Measurements from ENCODE around the gene CFAP65.

The CFAP65 gene

DNA sequence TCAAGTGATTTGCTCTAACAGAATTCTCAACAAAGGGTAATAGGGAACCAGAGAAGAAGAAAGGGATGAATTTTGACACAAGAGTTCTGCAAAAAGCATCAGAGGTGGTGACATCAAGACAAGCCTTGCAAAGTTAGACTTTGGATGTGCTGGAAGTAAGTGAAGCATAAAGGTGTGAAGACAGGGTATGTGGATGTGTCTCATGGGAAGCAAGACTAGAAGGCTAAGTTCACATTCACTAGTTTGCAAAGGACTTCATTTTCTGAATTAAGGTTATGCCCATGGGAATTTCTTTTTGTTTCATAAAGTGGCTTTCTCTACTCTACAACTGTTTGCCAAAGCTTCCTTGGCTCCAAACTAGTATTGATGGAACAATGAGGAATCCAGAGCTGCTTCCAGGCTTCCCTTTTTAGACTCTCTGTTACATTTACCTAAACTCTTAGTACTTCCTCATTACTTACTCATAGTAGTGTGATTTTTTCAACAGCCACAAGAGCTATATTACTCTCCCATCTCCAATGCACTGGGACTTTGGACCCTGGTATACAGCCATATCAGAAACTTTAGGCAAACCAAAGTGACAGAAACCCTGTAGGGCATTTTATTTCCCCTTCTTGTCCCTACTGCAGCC is 40.5 kb upstream of the CFAP65 start:
- Histone ChIP-seq H3K27ac (ENCODE audit: insufficient read depth, low read length, poor library complexity, severe bottlenecking) (no peak overlapping the region), H3K4me1 (ENCODE audit: control insufficient read depth, insufficient read depth, low read length, poor library complexity, severe bottlenecking) (no peaks in the 10 kb centered on the region), H3K36me3 (ENCODE audit: control insufficient read depth, insufficient read depth, low read length) (peaks cover 11% of the 10 kb centered on the region), H3K9me3 (ENCODE audit: control insufficient read depth, low read length) (no peaks in the 10 kb centered on the region), H3K27me3 (replicated peaks; ENCODE audit: control insufficient read depth, insufficient read depth, low read length, poor library complexity, severe bottlenecking) (no peaks in the 10 kb centered on the region), H3K4me3 (ENCODE audit: insufficient read depth, low read depth, low read length, poor library complexity, severe bottlenecking) (no peak overlapping the region)
- no peak for DNase-seq

DNA sequence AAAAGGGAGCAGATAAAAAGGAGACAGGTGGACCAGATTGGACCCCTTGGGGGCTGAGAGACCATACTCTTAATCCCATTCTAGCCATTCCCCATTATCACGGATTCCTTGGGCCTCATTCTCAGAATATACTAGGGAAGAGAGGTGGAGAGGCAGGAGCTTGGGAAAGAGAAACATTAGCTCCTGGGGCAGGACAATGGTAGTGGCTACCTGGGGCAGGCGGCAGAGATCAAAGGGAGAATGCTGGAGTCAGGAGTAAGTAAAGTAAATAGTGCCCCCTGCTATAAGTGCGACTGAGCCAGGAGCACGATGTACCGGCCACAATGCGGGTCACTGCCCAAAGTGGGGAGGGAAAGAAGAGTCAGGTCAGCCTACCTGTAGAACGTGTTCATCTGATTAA is 39.8 kb upstream of the CFAP65 start:
- Histone ChIP-seq H3K27me3 (replicated peaks; ENCODE audit: control insufficient read depth, insufficient read depth, low read length, poor library complexity, severe bottlenecking) (no peaks in the 10 kb centered on the region), H3K27ac (ENCODE audit: insufficient read depth, low read length, poor library complexity, severe bottlenecking) (no peak overlapping the region), H3K4me1 (ENCODE audit: control insufficient read depth, insufficient read depth, low read length, poor library complexity, severe bottlenecking) (no peaks in the 10 kb centered on the region), H3K9me3 (ENCODE audit: control insufficient read depth, low read length) (no peaks in the 10 kb centered on the region), H3K4me3 (ENCODE audit: insufficient read depth, low read depth, low read length, poor library complexity, severe bottlenecking) (no peak overlapping the region), H3K36me3 (ENCODE audit: control insufficient read depth, insufficient read depth, low read length) (peaks cover 17% of the 10 kb centered on the region)
- no peak for DNase-seq

DNA sequence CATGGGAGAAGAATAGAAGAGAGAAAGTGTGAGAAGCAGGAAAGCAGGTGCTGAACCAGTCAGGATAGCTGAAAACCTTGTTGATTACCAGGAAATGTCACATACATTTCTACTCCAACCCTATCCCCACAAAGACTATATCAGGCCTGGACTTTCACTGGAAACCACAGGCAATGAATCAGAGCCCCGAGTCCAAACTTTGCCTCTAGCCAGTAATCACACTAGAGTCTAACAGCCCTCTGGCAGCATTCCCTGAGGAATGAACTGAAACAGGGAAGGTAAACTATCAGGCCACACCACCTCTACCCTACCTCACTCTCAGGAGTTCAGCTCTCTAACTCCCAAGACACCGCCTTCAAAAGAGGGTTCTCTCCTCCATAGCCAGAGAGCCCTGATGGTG is 38.1 kb upstream of the CFAP65 start:
- Histone ChIP-seq H3K27ac (ENCODE audit: insufficient read depth, low read length, poor library complexity, severe bottlenecking) (no peak overlapping the region), H3K4me3 (ENCODE audit: insufficient read depth, low read depth, low read length, poor library complexity, severe bottlenecking) (no peak overlapping the region), H3K27me3 (replicated peaks; ENCODE audit: control insufficient read depth, insufficient read depth, low read length, poor library complexity, severe bottlenecking) (no peaks in the 10 kb centered on the region), H3K36me3 (ENCODE audit: control insufficient read depth, insufficient read depth, low read length) (peaks cover 29% of the 10 kb centered on the region), H3K4me1 (ENCODE audit: control insufficient read depth, insufficient read depth, low read length, poor library complexity, severe bottlenecking) (no peaks in the 10 kb centered on the region), H3K9me3 (ENCODE audit: control insufficient read depth, low read length) (no peaks in the 10 kb centered on the region)
- DNase-seq = no peak

DNA sequence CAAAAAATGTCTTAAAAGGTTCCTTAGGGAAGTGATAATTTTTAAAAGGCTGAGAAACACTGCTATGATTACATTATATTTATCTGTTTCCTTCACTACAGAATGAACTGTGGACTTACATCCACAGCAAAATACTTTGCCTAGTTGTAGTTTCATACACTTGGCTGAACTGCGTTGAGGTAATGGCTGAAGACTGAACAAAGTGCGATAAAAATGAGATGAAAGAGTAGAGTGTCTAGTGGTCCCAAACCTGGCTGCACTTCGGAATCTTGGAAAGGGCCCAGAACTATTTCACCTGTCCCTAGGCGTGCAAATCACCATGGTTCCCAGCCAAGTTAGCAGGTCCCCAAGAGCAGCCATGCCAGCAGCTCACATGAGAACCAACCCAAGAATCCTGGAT is 37.6 kb upstream of the CFAP65 start:
- no peaks in the 10 kb centered on the region for H3K4me1 ChIP-seq (ENCODE audit: control insufficient read depth, insufficient read depth, low read length, poor library complexity, severe bottlenecking)
- DNase-seq = no peak
- H3K4me3 ChIP-seq (ENCODE audit: insufficient read depth, low read depth, low read length, poor library complexity, severe bottlenecking) = no peak overlapping the region
- H3K27ac ChIP-seq (ENCODE audit: insufficient read depth, low read length, poor library complexity, severe bottlenecking) = no peak overlapping the region
- H3K9me3 ChIP-seq (ENCODE audit: control insufficient read depth, low read length) = no peaks in the 10 kb centered on the region
- H3K36me3 ChIP-seq (ENCODE audit: control insufficient read depth, insufficient read depth, low read length) = peaks cover 29% of the 10 kb centered on the region
- no peaks in the 10 kb centered on the region for H3K27me3 ChIP-seq (replicated peaks; ENCODE audit: control insufficient read depth, insufficient read depth, low read length, poor library complexity, severe bottlenecking)

DNA sequence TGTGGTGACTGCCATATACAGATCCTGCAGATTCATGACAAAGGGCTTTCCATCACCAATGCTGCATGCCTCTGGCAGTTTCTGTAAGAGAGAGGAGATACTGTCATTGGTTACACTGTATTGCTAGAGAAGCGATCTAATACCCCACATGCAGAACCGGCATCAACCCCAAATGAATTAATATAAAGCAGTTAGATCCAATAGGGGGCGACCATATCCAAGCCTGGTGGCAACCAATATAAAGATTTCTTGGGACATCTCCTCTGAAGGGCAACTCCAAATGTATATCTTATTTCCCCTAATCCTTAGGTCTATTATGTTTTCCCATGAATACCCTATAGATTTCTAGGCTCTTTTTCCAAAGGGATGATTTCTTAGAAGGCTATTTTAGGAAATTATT is 36.8 kb upstream of the CFAP65 start:
- no peaks in the 10 kb centered on the region for H3K9me3 ChIP-seq (ENCODE audit: control insufficient read depth, low read length)
- H3K4me3 ChIP-seq (ENCODE audit: insufficient read depth, low read depth, low read length, poor library complexity, severe bottlenecking) = no peak overlapping the region
- H3K27ac ChIP-seq (ENCODE audit: insufficient read depth, low read length, poor library complexity, severe bottlenecking) = no peak overlapping the region
- no peaks in the 10 kb centered on the region for H3K4me1 ChIP-seq (ENCODE audit: control insufficient read depth, insufficient read depth, low read length, poor library complexity, severe bottlenecking)
- H3K27me3 ChIP-seq (replicated peaks; ENCODE audit: control insufficient read depth, insufficient read depth, low read length, poor library complexity, severe bottlenecking) = no peaks in the 10 kb centered on the region
- peaks cover 29% of the 10 kb centered on the region for H3K36me3 ChIP-seq (ENCODE audit: control insufficient read depth, insufficient read depth, low read length)
- DNase-seq = no peak

DNA sequence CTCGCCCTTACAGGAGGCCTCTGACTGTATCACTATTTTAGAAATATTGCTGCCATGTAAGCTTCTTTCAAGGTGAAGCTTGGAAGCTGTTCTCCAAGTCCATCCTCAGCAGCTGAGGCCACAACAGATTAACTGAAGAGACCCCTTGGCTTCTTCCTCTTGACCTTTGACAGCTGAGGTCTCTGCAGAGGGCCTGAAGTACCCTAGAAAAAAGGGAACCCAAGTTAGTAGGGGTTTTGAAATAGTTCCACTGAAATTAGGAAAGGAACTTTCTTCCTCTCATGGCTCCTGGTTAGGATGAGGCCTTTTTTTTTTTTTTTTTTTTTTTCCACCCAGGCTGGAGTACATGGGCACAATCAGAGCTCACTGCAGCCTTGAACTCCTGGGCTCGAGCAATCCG is 34.9 kb upstream of the CFAP65 start:
- no peaks in the 10 kb centered on the region for H3K4me1 ChIP-seq (ENCODE audit: control insufficient read depth, insufficient read depth, low read length, poor library complexity, severe bottlenecking)
- DNase-seq = no peak
- H3K27ac ChIP-seq (ENCODE audit: insufficient read depth, low read length, poor library complexity, severe bottlenecking) = no peak overlapping the region
- no peaks in the 10 kb centered on the region for H3K27me3 ChIP-seq (replicated peaks; ENCODE audit: control insufficient read depth, insufficient read depth, low read length, poor library complexity, severe bottlenecking)
- no peak overlapping the region for H3K4me3 ChIP-seq (ENCODE audit: insufficient read depth, low read depth, low read length, poor library complexity, severe bottlenecking)
- H3K9me3 ChIP-seq (ENCODE audit: control insufficient read depth, low read length) = no peaks in the 10 kb centered on the region
- peaks cover 29% of the 10 kb centered on the region for H3K36me3 ChIP-seq (ENCODE audit: control insufficient read depth, insufficient read depth, low read length)

DNA sequence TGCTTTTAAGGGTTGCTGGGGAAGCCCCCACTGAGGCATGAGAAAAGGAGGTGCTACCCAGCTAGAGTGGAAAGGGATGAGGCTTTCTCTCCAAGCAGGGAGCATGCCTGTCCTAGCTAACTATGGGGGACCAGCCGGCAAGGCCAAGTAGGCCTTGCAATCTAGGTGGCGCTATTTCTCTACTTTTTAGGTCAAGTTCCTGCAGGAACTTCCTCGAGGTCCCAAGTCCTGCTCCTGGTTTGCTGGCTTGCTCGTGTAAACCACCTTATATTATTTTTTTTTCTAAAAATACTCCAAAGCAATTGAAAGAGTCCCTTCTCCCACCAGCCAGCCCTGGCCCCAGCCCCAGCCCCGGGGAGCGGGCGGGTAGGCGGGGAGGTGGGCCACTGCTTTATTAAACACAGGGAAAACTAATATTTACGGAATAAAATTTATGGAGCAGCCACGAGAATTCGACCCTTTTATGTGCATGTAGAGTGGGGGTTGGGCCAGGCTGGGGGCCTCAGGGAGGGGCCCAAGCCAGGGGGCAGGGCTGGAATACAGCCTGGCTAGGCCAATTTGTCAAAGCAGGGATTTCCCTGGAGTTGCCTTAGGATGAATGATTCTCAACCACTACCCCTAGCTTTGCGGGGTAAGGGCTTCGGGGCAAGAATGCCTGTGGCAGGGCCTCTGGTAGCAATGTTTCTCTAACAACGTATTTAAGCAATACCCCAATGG is 32.3 kb upstream of the CFAP65 start:
- H3K4me3 ChIP-seq (ENCODE audit: insufficient read depth, low read depth, low read length, poor library complexity, severe bottlenecking) = no peak overlapping the region
- no peak for DNase-seq
- H3K36me3 ChIP-seq (ENCODE audit: control insufficient read depth, insufficient read depth, low read length) = peaks cover 29% of the 10 kb centered on the region
- no peaks in the 10 kb centered on the region for H3K27me3 ChIP-seq (replicated peaks; ENCODE audit: control insufficient read depth, insufficient read depth, low read length, poor library complexity, severe bottlenecking)
- no peaks in the 10 kb centered on the region for H3K9me3 ChIP-seq (ENCODE audit: control insufficient read depth, low read length)
- no peaks in the 10 kb centered on the region for H3K4me1 ChIP-seq (ENCODE audit: control insufficient read depth, insufficient read depth, low read length, poor library complexity, severe bottlenecking)
- no peak overlapping the region for H3K27ac ChIP-seq (ENCODE audit: insufficient read depth, low read length, poor library complexity, severe bottlenecking)

DNA sequence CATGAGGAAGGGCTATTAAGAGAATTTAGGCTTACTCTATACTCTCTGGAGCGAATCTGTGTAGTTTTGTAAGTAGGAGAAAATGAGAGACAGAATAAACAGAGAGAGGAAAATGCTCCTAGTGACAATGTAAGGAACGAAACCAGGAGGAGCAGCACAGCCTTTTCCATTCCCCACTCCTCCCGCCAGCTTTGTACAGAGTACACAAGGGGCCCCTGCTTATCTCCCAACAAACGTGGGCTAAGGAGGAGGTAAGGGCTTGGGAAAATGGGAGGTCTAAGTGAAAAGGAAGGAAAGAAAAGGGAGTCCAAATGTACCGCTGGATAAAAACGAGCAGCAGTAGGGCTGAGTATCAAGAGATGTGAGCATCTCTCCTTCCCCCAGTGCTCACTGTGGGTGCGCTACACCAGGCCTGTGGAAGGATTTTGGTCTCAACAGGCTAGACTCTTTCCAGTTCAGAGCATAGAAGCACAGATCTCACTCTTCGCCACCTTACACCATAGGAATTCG is 31.5 kb upstream of the CFAP65 start:
- no peak overlapping the region for H3K27ac ChIP-seq (ENCODE audit: insufficient read depth, low read length, poor library complexity, severe bottlenecking)
- H3K27me3 ChIP-seq (replicated peaks; ENCODE audit: control insufficient read depth, insufficient read depth, low read length, poor library complexity, severe bottlenecking) = no peaks in the 10 kb centered on the region
- no peak for DNase-seq
- H3K9me3 ChIP-seq (ENCODE audit: control insufficient read depth, low read length) = no peaks in the 10 kb centered on the region
- H3K4me1 ChIP-seq (ENCODE audit: control insufficient read depth, insufficient read depth, low read length, poor library complexity, severe bottlenecking) = no peaks in the 10 kb centered on the region
- no peak overlapping the region for H3K4me3 ChIP-seq (ENCODE audit: insufficient read depth, low read depth, low read length, poor library complexity, severe bottlenecking)
- H3K36me3 ChIP-seq (ENCODE audit: control insufficient read depth, insufficient read depth, low read length) = peaks cover 27% of the 10 kb centered on the region

DNA sequence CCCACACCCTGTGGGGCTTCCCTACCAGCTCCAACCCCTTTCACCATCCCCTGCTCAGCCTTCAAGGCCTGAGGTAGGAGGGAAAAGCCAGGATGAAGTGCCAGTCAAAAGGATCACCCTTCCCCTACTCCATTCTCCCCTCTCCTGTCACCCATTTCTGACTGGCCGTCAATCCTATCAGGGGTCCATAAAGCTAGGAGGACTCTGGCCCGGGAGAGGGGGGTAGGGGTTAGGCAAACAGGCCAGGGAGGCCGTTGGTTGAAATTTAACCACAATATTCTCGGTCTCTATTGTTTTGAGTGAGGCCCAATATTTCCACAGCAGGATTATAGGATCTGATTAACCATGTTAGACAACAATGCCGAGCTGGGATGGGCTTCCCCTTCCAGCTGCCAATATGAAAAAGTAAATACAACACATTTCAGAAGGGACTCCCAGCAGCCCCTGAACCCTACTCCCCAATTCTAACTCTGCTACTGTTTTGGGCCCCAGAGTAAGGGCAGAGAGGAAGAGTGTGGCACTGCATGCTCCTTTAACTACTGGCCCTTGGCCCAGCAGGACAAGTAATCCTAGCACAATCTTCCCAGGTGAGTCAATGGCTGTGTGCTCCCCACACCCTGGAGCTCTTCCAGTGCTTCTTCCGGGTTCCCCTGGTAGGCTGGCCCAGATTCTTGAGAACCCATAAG is 30.0 kb upstream of the CFAP65 start:
- no peak overlapping the region for H3K27ac ChIP-seq (ENCODE audit: insufficient read depth, low read length, poor library complexity, severe bottlenecking)
- H3K27me3 ChIP-seq (replicated peaks; ENCODE audit: control insufficient read depth, insufficient read depth, low read length, poor library complexity, severe bottlenecking) = no peaks in the 10 kb centered on the region
- no peaks in the 10 kb centered on the region for H3K9me3 ChIP-seq (ENCODE audit: control insufficient read depth, low read length)
- H3K4me1 ChIP-seq (ENCODE audit: control insufficient read depth, insufficient read depth, low read length, poor library complexity, severe bottlenecking) = no peaks in the 10 kb centered on the region
- DNase-seq = no peak
- peaks cover 14% of the 10 kb centered on the region for H3K36me3 ChIP-seq (ENCODE audit: control insufficient read depth, insufficient read depth, low read length)
- no peak overlapping the region for H3K4me3 ChIP-seq (ENCODE audit: insufficient read depth, low read depth, low read length, poor library complexity, severe bottlenecking)

DNA sequence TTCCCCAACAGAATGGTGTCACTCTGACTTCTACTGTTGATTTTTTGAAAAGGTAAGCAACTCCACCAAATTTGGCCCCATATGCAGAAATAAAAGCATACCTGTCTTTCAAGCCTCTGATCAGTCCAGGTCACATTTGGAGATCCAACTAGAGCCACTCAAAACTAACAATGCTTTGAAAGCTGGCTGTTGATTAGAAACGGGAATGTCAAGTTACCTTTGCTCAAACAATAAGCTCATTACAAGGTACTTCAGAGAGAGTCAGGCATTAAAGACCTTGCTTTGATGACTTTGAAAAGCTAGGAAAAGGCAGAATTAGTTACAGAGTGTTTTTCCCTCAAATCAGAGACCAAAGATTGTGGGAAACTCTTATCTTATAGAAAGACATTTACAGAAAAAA is 24.2 kb upstream of the CFAP65 start:
- Histone ChIP-seq H3K27me3 (replicated peaks; ENCODE audit: control insufficient read depth, insufficient read depth, low read length, poor library complexity, severe bottlenecking) (peaks cover 20% of the 10 kb centered on the region), H3K9me3 (ENCODE audit: control insufficient read depth, low read length) (no peaks in the 10 kb centered on the region), H3K4me1 (ENCODE audit: control insufficient read depth, insufficient read depth, low read length, poor library complexity, severe bottlenecking) (peaks cover 6% of the 10 kb centered on the region), H3K36me3 (ENCODE audit: control insufficient read depth, insufficient read depth, low read length) (no peaks in the 10 kb centered on the region), H3K4me3 (ENCODE audit: insufficient read depth, low read depth, low read length, poor library complexity, severe bottlenecking) (no peak overlapping the region), H3K27ac (ENCODE audit: insufficient read depth, low read length, poor library complexity, severe bottlenecking) (no peak overlapping the region)
- no peak for DNase-seq
